Stomach (tissue), 4 donors: ENCODE data around the gene UGT2B17.
"Not testable (repeated sequence)": the region's sequence is repeated elsewhere in the genome, so short reads cannot be mapped to it uniquely, and the experiment has no call there.

Experiments
- CTCF ChIP-seq, 7 experiments: fragments of 450-650 bp in 4 of 7; fragments of 200-600 bp in 3 of 7; sonication (generic) in 3 of 7; IDR thresholded peaks; one replicate each; pipeline ENCODE4 v1.5.1; 2016 to 2019; ENCODE audit warnings: antibody characterized with exemption in 7 of 7, control low read depth in 2 of 7, mild to moderate bottlenecking in 1 of 7
- EP300 ChIP-seq: sonication (generic); formaldehyde crosslinking; IDR thresholded peaks from one replicate; pipeline ENCODE4 v1.6.1; 2017; ENCODE audit warnings: antibody characterized with exemption
- POLR2A ChIP-seq, 4 donors: fragments of 450-650 bp; IDR thresholded peaks; one replicate each; pipeline ENCODE4 v1.6.1; 2016; ENCODE audit warnings: antibody characterized with exemption in 4 of 4, control low read depth in 2 of 4, mild to moderate bottlenecking in 1 of 4, moderate library complexity in 1 of 4
- POLR2AphosphoS5 ChIP-seq, 3 donors: sonication (generic); formaldehyde crosslinking; IDR thresholded peaks; one replicate each; pipeline ENCODE4 v1.6.1; 2016; ENCODE audit warnings: antibody characterized with exemption in 3 of 3

- not testable (repeated sequence) for TF ChIP-seq CTCF (IDR thresholded peaks at IDR 0.05); POLR2AphosphoS5 (IDR thresholded peaks at IDR 0.05); POLR2A (IDR thresholded peaks at IDR 0.05); EP300
Measured at GRCh38 chr4:68569036-68569435, 7.1 kb downstream of the UGT2B17 start.
